ENCODE results near the gene ACADVL.
A peak's percentile ranks its signal among the peaks of the same experiment; 100 is the strongest.

ACADVL gene

GRCh38 chr17:7226721-7227710 is 7.3 kb downstream of the ACADVL start:
- Histone ChIP-seq H3K36me3 (ENCODE audit: control insufficient read depth, insufficient read depth, low read length) (peaks cover 93% of the 10 kb centered on the region), H3K4me3 (ENCODE audit: extremely low read depth, insufficient read depth, low read length, poor library complexity, severe bottlenecking) (no peak overlapping the region), H3K27ac (ENCODE audit: low read depth, low read length, severe bottlenecking) (no peak overlapping the region), H3K4me1 (ENCODE audit: control insufficient read depth, insufficient read depth, low read length, poor library complexity, severe bottlenecking) (peaks cover 16% of the 10 kb centered on the region), H3K9me3 (ENCODE audit: control insufficient read depth, low read length) (no peaks in the 10 kb centered on the region)
- WGBS, 2 experiments (ENCODE audit: insufficient coverage in 2 of 2): 95 to 97% methylated on average over 29 to 30 of the region's 31 CpGs

- WGBS, 2 experiments (ENCODE audit: insufficient coverage in 2 of 2): 95 to 98% methylated on average over 9 to 14 of the region's 14 CpGs
- H3K4me1 ChIP-seq (ENCODE audit: control insufficient read depth, insufficient read depth, low read length, poor library complexity, severe bottlenecking): peaks cover 16% of the 10 kb centered on the region
- H3K4me3 ChIP-seq (ENCODE audit: extremely low read depth, insufficient read depth, low read length, poor library complexity, severe bottlenecking): no peak overlapping the region
- peaks cover 77% of the 10 kb centered on the region for H3K36me3 ChIP-seq (ENCODE audit: control insufficient read depth, insufficient read depth, low read length)
- no peak overlapping the region for H3K27ac ChIP-seq (ENCODE audit: low read depth, low read length, severe bottlenecking)
- H3K9me3 ChIP-seq (ENCODE audit: control insufficient read depth, low read length): no peaks in the 10 kb centered on the region
These were observed 9.2 kb downstream of the ACADVL start for GRCh38 chr17:7228920-7229319.

GRCh38 chr17:7229504-7229903 is 9.8 kb downstream of the ACADVL start:
- no peaks in the 10 kb centered on the region for H3K9me3 ChIP-seq (ENCODE audit: control insufficient read depth, low read length)
- H3K36me3 ChIP-seq (ENCODE audit: control insufficient read depth, insufficient read depth, low read length): peaks cover 71% of the 10 kb centered on the region
- peaks cover 14% of the 10 kb centered on the region for H3K4me1 ChIP-seq (ENCODE audit: control insufficient read depth, insufficient read depth, low read length, poor library complexity, severe bottlenecking)
- no peak overlapping the region for H3K4me3 ChIP-seq (ENCODE audit: extremely low read depth, insufficient read depth, low read length, poor library complexity, severe bottlenecking)
- H3K27ac ChIP-seq (ENCODE audit: low read depth, low read length, severe bottlenecking): no peak overlapping the region
- WGBS, 2 experiments (ENCODE audit: insufficient coverage in 2 of 2): 97 to 98% methylated on average over 16 to 19 of the region's 19 CpGs

GRCh38 chr17:7232114-7232513 is 12.4 kb downstream of the ACADVL start:
- no peaks in the 10 kb centered on the region for H3K9me3 ChIP-seq (ENCODE audit: control insufficient read depth, low read length)
- H3K27ac ChIP-seq (ENCODE audit: low read depth, low read length, severe bottlenecking): no peak overlapping the region
- peaks cover 71% of the 10 kb centered on the region for H3K36me3 ChIP-seq (ENCODE audit: control insufficient read depth, insufficient read depth, low read length)
- peaks cover 37% of the 10 kb centered on the region for H3K4me1 ChIP-seq (ENCODE audit: control insufficient read depth, insufficient read depth, low read length, poor library complexity, severe bottlenecking)
- peak overlapping the region; percentile 86 for H3K4me3 ChIP-seq (ENCODE audit: extremely low read depth, insufficient read depth, low read length, poor library complexity, severe bottlenecking)
- WGBS, 2 experiments (ENCODE audit: insufficient coverage in 2 of 2): 93 to 100% methylated on average over 5 of the region's 5 CpGs

GRCh38 chr17:7233701-7234082 is 14.0 kb downstream of the ACADVL start:
- WGBS, 2 experiments (ENCODE audit: insufficient coverage in 2 of 2): 1 to 2% methylated on average over 9 of the region's 9 CpGs
- Histone ChIP-seq H3K4me3 (ENCODE audit: extremely low read depth, insufficient read depth, low read length, poor library complexity, severe bottlenecking) (peak overlapping the region; percentile 86), H3K36me3 (ENCODE audit: control insufficient read depth, insufficient read depth, low read length) (peaks cover 57% of the 10 kb centered on the region), H3K9me3 (ENCODE audit: control insufficient read depth, low read length) (no peaks in the 10 kb centered on the region), H3K4me1 (ENCODE audit: control insufficient read depth, insufficient read depth, low read length, poor library complexity, severe bottlenecking) (peaks cover 41% of the 10 kb centered on the region), H3K27ac (ENCODE audit: low read depth, low read length, severe bottlenecking) (peak overlapping the region; percentile 87)

GRCh38 chr17:7234083-7234951 is 14.6 kb downstream of the ACADVL start, which contains the start of gene DVL2:
Gene DVL2 (minus strand): TSS chr17:7234517. CDS start chr17:7234262, 255 bp downstream.
- Histone ChIP-seq H3K36me3 (ENCODE audit: control insufficient read depth, insufficient read depth, low read length) (peaks cover 51% of the 10 kb centered on the region), H3K4me1 (ENCODE audit: control insufficient read depth, insufficient read depth, low read length, poor library complexity, severe bottlenecking) (peaks cover 41% of the 10 kb centered on the region), H3K4me3 (ENCODE audit: extremely low read depth, insufficient read depth, low read length, poor library complexity, severe bottlenecking) (peak within 1 kb of the TSS; percentile 86), H3K27ac (ENCODE audit: low read depth, low read length, severe bottlenecking) (peak within 1 kb of the TSS; percentile 87), H3K9me3 (ENCODE audit: control insufficient read depth, low read length) (no peaks in the 10 kb centered on the region)
- 1% methylated on average over 56 to 59 of the region's 72 CpGs for WGBS, 2 experiments (ENCODE audit: insufficient coverage in 2 of 2)

- Histone ChIP-seq H3K27ac (ENCODE audit: low read depth, low read length, severe bottlenecking) (no peak overlapping the region), H3K4me3 (ENCODE audit: extremely low read depth, insufficient read depth, low read length, poor library complexity, severe bottlenecking) (no peak overlapping the region), H3K36me3 (ENCODE audit: control insufficient read depth, insufficient read depth, low read length) (peaks cover 46% of the 10 kb centered on the region), H3K4me1 (ENCODE audit: control insufficient read depth, insufficient read depth, low read length, poor library complexity, severe bottlenecking) (peaks cover 46% of the 10 kb centered on the region), H3K9me3 (ENCODE audit: control insufficient read depth, low read length) (no peaks in the 10 kb centered on the region)
- 87 to 88% methylated on average over 17 to 18 of the region's 22 CpGs for WGBS, 2 experiments (ENCODE audit: insufficient coverage in 2 of 2)
These were observed 16.2 kb downstream of the ACADVL start for GRCh38 chr17:7235693-7236665.

GRCh38 chr17:7236808-7237207 is 17.1 kb downstream of the ACADVL start:
- Histone ChIP-seq H3K36me3 (ENCODE audit: control insufficient read depth, insufficient read depth, low read length) (peaks cover 47% of the 10 kb centered on the region), H3K4me3 (ENCODE audit: extremely low read depth, insufficient read depth, low read length, poor library complexity, severe bottlenecking) (peak overlapping the region; percentile 100), H3K4me1 (ENCODE audit: control insufficient read depth, insufficient read depth, low read length, poor library complexity, severe bottlenecking) (peaks cover 42% of the 10 kb centered on the region), H3K27ac (ENCODE audit: low read depth, low read length, severe bottlenecking) (no peak overlapping the region), H3K9me3 (ENCODE audit: control insufficient read depth, low read length) (no peaks in the 10 kb centered on the region)
- 85 to 89% methylated on average over 6 of the region's 6 CpGs for WGBS, 2 experiments (ENCODE audit: insufficient coverage in 2 of 2)

- Histone ChIP-seq H3K36me3 (ENCODE audit: control insufficient read depth, insufficient read depth, low read length) (peaks cover 47% of the 10 kb centered on the region), H3K27ac (ENCODE audit: low read depth, low read length, severe bottlenecking) (peak overlapping the region; percentile 77), H3K4me3 (ENCODE audit: extremely low read depth, insufficient read depth, low read length, poor library complexity, severe bottlenecking) (peak overlapping the region; percentile 100), H3K9me3 (ENCODE audit: control insufficient read depth, low read length) (no peaks in the 10 kb centered on the region), H3K4me1 (ENCODE audit: control insufficient read depth, insufficient read depth, low read length, poor library complexity, severe bottlenecking) (peaks cover 37% of the 10 kb centered on the region)
- 47 to 56% methylated on average over 6 of the region's 6 CpGs for WGBS, 2 experiments (ENCODE audit: insufficient coverage in 2 of 2)
These were observed 17.6 kb downstream of the ACADVL start for GRCh38 chr17:7237266-7237760.
